Dermis blood vessel endothelial cell (primary cell): Measurements from ENCODE around the gene GNG7. TPM values are rescaled to one million over a fixed set of nuclear protein-coding genes. Genes with fewer than 3 reads are reported as not detected.
A peak's percentile ranks its signal among the peaks of the same experiment; 100 is the strongest.
"Not testable (repeated sequence)": the region's sequence is repeated elsewhere in the genome, so short reads cannot be mapped to it uniquely, and the experiment has no call there.

ENCODE experiments used
- DNase-seq: peaks from one replicate; pipeline ENCODE4 v3.0.0; 2010
- total RNA-seq: library from RNA; depleted of rRNA; stranded (reverse); fragments of >200 nt; gene quantifications from 2 replicates; pipeline ENCODE4 v1.2.3, GENCODE V29; 2014

The GNG7 gene
- total RNA-seq, 1 donor from 2014 or later, result 1.0 TPM

DNA sequence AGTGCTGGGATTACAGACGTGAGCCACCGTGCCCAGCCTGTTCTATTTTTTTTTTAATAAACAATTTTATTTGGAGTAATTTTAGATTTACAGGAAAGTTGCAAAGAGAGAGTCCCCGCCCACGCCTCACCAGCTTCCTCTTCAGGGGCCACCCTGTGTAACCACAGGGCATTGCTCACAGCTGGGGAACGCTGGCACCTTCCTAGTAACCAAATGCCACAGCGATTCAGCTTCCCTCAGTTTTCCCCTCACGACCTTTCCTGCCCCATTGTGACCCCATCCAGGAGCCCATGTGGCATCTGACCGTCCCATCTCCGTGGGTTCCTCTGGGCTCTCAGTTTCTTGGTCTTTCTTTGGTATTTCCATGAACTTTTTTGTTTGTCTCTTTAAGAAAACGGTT, 83.9 kb downstream of the GNG7 start:
- DNase-seq, result peak; percentile 65

DNA sequence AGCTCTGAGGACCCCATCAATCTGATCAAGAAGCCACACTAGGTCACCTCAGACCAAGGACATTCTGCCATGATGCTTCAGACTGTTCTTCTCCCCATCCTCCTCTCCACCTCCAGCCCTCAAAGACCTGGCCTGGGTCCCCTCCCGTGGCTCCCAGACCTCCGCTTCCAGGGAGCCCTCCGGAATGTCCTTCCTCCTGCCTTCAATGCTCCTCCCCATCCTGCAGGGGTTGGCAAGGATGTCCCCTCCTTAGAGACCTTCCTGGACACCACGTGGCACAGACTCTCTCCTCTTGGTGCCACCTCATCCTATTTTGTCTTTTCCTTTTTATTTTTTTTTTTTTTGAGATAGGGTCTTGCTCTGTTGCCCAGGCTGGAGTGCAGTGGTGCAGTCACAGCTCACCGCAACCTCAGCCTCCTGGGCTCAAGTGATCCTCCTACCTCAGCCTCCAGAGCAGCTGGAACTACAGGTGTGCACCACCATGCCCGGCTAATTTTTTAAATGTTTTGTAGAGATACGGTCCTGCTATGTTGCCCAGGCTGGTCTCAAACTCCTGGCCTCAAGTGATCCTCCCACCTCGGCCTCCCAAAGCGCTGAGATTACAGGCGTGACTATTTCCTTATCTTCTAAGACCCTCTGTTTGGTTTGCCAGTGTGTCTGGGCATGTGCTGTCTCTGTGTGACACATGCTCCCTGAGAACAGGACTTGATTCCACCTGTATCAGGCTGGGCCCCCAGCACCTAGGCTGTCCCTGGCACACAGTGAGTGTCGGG, 84.9 kb downstream of the GNG7 start:
- no peak for DNase-seq

DNA sequence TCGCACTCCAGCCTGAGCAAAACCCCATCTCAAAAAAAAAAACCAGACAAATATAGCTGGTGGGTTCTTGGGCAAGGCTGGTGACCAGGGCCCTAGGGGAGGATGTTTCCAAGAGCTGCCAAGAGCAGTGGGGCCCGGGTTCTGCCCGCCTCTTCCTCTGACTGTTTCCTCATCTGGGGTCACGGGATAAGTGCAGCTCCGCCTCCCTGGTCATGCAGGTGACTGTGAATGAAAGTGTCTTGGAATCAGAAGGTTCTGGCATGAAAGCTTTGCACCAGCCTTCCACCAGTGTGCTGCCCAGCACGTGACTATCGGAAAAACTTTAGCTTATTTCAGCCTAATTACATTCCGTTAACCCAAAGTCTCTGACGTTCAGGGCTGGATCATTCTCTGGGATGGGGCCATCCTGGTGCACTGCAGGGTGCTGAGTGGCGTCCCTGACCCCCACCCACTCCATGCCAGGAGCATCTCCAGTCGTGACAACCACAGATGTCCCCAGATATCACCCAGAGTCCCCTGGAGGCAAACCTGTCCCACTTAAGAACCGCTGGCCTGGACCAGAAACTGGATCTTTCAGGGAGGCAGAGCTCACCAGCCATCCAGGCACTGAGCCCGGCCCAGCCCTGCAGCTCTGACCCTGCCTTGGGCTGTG, 85.6 kb downstream of the GNG7 start:
- DNase-seq, result peak; percentile 67

DNA sequence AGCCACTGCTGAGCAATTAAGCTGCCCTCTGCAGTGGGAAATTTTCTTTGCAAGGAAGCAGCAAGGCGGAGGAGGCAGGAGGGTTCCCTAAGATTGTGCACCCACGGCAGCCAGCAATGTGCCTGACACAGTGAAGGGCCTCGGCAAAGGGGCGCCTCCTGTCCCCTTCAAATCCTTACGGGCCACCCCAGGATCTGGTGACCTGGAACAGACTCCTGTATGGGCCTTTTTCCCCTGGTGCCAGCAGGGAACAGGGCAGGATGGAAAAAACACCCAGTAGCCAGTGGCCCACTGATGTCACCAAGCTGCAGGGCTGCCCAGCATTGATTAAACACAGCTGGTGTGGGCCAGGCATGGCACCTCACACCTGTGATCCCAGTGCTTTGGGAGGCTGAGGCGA, 86.7 kb downstream of the GNG7 start:
- no peak for DNase-seq

DNA sequence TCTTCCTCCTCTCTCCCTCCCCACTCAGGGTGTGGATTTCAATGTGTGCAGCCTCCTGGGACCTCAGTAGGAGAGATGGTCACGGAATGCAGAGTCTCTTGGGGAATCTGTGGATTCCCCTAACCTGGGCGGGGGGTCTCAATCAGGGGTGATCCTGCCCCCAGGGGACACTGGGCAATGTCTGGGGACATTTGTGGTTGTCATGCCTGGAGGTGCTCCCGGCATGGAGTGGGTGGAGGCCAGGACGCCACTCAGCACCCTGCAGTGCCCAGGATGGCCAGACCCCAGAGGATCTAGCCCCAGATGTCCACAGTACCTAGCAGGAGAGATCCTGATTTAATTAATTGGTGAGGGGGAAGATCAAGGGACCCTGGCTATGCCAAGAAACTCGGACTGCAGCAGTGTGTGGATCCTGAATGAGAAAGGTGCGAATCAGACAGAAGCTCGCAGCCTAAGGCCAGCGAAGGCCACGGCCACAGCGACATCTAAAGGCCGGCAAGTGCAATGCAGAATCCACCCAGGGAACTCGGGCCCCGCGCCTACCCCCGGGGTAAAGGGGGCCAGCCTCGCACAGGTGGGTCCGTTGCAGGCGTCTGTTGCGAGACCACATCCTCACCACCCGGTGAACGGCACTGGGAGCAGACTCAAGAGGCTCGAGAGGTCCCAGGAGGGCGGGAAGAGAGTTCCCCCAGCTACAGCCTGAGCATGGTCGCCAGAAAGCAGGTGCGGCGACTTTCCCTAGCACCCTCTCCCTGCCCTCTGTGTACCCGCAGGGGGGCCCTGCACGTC, 88.8 kb downstream of the GNG7 start:
- DNase-seq, result peak; percentile 69

DNA sequence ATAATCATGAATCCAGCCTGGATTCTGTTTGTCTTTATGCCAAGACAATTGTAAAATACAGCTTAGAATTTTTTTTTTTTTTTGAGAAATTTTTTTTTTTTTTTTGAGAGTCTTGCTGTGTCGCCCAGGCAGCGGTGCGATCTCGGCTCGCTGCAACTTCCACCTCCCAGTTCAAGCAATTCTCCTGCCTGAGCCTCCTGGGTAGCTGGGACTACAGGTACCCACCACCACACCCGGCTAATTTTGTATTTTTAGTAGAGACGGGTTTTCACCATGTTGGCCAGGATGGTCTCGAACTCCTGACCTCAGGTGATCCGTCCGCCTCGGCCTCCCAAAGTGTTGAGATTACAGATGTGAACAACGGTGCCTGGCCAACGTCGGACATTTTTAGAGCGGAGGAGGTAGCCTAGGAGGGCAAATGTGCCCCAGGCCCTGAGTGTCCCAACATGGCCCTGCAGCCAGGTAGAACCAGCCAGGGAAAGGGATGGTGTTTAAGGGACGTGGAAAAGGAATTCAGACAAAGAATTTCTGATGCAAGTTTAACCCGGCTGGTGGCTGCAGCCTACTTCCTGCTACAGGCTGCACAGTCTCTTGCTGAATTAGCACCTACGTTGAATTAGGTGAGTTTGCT, 89.8 kb downstream of the GNG7 start:
- DNase-seq, result no peak

DNA sequence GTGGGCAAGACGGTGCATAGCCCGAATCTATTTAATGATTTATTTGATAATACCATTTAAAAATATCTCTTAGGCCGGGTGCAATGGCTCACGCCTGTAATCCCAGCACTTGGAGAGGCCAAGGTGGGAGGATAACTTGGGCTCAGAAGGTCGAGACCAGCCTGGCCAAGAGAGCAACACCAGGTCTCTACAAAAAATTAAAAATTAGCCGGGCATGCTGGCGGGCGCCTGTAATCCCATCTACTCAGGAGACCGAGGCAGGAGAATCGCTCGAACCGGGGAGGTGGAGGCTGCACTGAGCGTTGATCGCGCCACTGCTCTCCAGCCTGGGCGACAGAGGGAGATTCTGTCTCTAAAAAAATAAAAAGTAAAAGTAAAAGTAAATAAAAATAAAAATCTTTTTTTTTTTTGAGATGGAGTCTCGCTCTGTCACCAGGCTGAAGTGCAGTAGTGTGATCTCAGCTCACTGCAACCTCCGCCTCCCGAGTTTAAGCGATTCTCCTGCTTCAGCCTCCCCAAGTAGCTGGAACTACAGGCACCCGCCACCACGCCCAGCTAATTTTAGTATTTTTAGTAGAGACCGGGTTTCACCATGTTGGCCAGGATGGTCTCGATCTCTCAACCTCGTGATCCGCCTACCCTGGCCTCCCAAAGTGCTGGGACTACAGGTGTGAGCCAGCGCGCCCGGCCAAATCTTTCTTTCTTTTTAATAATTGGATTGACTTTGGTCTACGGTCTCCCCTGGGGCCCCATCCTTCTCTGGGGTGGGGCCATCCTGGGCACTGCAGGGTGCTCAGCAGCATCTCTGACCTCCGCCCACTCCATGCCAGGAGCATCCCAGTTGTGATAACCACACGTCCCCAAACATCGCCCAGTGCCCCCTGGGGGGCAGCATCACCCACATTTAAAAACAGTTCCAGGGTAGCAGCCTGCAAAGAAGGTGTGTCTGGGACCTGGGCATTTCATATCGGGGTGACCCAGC, 90.7 kb downstream of the GNG7 start:
- no peak for DNase-seq

DNA sequence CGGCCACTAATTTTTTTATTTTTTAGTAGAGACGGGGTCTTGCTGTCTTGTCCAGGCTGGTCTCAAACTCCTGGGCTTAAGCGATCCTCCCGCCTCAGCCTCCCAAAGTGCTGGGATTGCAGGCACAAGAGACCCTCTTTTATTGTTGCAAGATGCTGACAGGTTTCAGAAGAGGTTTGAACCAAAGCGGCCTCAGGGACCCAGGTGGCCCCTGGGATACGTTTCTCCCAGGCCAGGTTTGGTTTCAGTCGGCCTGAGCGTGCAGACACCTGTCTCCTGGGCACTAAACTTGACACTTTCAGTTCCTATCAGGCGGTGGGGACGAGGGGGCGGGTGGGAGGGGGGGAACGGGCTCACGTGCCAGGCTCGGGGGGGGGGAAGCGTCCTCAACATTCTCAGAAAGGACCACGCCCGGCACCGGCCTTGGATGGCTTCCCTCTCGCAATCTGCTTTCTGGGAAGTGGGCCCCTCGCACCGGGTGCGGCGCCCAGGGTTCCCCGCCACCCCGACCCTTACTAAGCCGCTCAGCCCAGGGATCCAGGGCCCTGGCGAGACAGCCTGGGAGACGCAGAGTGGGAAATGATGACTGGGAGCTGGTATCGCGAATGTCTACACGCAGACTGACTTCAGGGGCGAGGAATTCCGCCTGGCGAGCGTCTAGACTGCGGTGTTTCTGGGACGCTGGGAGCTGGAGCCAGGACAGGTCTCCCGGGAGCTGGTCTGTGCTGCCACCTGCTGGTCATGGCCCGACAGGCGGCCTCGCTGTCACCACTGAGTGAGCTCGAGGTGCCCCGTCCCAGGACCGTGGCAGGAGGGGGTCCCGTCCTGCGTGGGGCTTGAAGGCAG, 91.6 kb downstream of the GNG7 start:
- peak; percentile 95 for DNase-seq

DNA sequence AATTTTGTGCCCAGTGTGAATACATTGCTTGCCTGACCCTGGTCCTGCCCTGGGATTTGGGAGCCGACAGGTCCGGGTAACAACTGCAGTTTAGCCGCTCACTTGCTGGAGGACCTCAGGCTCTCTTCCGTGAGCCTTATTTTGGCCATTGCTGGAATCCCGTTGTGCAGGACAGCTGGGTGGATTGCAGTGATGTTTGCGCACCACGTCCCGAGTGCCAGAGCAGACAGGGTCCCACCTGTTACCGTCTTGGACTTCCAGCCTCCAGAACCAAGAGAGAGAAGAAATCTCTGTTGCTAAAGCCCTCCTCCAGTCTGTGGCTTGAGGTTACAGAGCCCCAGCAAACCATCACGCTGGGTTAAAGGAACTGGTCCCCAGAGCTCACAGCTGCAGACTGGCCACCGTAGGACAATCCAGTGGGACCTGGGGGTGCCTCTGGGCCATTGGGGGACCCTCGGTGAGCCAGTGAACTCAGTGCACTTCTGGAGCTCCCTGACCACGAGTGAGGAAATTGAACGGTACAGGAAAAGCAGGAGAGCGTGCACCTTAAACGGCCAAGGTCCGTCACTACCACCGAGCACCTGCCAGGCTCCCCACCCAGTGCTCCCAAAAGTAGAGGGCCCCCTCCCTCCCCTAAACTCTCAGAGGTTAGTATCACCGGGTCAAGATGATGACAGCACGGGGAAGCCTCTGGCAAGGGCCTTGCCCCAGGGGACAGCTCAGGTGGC, 92.9 kb downstream of the GNG7 start:
- DNase-seq, result no peak

DNA sequence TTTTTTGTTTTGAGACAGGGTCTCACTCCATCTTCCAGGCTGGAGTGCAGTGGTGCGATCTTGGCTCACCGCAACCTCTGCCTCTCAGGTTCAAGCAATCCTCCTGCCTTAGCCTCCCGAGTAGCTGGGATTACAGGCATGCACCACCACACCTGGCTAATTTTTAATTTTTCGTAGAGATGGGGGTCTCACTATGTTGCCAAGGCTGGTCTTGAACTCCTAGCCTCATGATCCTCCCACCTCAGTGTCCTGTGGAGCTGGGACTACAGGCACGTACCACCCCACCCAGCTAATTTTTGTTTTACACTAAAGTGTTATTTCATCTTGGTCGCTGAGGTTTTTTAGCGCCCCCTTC, 93.5 kb downstream of the GNG7 start:
- DNase-seq, result not testable (repeated sequence)

DNA sequence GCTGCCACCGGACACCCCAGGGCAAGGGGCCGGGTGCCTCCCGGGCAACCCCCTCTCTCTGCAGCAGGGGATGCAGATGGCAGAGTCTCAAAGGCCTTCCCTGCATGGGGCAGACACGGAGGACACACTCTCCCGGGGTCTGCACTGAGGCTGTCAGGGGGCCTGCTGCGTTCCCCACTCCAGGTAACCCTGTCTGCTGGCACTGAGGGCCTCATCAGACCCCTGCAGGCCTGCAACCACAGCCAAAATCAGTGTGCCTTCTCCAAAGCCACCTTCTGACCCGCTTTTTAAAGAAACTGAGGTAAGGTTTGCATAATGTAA, 93.9 kb downstream of the GNG7 start:
- DNase-seq, result no peak

DNA sequence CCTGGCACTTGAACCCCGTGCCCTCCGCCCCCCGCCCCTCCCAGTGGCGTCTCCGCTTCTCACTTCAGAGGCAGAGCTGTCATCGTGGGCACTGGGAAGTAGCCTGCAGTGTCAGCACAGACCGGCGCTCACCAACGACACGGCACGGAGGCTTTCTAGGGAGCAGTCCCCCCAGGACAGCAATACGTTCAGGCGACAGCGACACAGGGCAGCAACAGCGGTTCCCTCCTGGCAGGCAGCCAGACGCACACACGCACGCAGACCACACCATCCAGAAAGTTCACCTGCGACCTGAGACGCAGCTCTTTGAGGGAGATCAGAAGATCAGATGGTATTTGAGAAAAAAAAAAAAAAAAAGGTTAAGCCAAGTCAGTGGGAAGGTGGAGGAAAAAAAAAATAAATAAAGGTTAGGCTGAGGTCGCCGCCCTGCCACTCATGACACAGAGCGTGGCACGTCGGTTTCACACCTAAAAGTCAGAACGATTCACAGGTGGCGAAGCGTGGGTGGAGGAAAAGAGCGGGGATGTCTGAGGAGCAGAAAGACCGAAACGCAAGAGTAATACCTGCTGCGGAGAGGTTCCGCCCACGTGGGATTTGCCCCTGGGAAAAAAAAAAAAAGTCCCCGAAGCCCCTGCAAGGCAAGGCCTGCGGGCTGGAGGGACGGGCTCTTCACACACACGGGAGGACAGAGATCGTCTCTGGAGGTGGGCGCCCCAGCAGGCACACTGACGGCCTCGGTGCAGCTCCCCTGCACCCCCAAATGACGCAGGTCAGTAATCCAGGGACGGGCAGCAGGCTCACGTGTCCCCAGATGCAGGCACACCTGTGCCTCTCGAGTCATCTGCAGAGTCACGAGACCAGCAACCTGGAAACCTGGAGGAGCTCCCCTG, 94.5 kb downstream of the GNG7 start:
- no peak for DNase-seq

DNA sequence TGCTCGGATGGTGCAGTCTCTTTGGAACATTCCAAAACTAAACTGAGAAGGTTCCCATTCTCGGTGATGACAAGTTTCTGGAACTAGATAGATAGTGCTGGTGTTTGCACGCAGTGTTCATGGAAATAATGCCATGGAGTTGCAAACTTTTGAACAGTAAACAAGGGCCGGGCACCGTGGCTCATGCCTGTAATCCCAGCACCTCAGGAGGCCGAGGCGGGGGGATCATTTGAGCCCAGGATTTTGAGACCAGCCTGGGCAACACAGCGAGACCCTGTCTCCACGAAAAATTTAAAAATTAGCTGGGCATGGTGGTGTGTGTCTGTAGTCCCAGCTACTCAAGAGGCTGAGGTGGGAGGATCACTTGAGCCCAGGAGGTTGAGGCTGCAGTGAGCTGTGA, 95.7 kb downstream of the GNG7 start:
- DNase-seq, result not testable (repeated sequence)

DNA sequence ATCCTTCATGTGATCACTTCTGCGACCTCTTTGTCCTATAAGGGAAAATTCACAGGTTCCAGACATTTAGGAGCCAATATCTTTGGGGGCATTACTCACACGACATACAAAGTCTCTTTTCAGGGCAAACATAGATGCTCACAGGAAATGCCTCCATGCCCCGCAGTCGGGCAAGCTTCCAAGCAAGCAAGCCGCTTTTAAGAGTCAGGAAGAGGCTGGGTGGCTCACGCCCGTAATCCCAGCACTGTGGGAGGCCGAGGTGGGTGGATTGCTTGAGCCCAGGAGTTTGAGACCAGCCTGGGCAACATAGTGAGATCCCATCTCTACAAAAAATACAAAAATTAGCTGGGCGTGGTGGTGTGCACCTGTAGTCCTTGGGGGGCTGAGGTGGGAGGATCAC, 96.6 kb downstream of the GNG7 start:
- peak; percentile 30 for DNase-seq

DNA sequence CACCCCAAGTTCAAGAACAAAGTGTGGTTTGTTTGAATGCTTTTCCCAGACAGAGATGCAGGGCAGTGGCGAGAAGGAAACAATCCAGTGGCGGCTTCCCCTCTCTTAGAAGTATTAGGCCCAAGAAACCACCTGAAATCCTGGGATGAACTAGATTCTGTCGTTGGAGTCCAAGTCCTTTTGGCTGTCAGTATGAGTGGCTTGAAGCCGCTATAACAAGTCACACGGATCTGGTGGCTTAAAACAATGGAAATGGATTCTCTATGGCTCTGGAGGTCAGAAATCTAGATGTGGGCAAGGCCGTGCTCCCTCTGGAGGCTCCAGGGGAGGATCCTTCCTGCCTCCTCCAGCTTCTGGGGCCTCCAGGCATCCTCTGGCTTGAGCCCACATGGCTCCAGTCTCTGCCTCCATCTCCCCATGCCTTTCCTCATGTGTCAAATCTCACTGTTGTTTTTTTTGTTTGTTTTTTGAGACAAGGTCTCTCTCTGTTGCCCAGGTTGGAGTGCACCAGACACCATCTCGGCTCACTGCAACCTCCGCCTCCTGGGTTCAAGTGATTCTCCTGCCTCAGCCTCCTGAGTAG, 97.7 kb downstream of the GNG7 start:
- DNase-seq, result no peak

DNA sequence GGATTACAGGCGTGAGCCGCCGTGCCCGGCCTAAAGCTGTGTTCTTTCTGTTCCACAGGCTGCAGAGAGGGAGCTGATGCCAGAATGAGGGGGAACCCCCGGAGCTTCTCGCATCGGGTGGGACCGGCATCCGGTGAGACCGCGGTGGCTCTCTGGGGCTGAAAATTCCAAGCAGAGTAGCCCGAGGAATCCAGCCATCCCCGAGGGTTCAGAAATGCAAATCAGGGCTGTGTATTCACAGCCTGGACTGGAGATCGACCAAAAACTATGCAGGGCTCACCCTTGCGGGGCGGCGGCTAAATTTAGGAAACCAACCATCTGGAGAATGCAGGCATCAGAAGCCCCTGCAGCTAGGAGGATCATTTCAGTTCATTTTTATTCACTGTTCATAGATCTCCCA, 99.2 kb downstream of the GNG7 start:
- no peak for DNase-seq

DNA sequence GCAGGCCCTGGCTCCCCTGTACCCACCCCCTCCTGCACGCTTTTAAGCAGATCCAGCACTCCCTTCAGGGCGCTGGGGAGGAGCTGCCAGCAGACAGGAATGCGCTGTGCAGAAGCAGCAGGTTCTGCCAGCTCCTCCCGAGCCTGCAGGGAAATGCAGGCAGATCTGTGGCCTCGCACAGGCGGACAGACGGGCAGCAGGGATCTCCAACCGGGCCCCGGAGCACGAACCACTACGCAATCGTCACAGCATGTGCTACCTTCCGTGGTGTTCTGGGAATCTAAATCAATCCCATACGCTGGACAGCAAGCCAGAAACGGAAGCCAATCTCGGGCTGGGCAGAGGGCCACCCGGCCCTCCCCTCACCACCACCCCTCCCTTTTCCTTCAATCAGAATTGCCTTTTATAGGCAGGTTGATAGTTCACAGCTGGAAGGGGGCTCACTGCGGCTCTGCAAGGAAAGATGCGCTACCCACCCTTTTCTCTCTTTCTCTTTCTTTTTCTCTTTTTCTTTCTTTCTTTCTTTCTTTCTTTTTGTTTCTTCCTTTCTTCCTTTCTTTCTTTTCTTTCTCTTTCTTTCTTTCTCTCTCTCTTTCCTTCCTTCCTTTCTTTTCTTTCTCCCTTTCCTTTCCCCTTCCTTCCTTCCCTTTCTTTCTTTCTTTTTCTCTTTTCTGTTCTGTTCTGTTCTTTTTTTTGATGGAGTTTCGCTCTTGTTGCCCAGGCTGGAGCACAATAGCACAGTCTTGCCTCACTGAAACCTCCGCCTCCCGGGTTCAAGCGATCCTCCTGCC, 99.9 kb downstream of the GNG7 start:
- DNase-seq, result peak; percentile 51
